Right kidney (tissue), 1 donor: ENCODE data around the gene TRPV4.
"Not testable (repeated sequence)": the region's sequence is repeated elsewhere in the genome, so short reads cannot be mapped to it uniquely, and the experiment has no call there.

Source experiments
- DNase-seq: peaks from one replicate; pipeline ENCODE4 v3.0.0-alpha.2; 2016

Gene TRPV4

DNA sequence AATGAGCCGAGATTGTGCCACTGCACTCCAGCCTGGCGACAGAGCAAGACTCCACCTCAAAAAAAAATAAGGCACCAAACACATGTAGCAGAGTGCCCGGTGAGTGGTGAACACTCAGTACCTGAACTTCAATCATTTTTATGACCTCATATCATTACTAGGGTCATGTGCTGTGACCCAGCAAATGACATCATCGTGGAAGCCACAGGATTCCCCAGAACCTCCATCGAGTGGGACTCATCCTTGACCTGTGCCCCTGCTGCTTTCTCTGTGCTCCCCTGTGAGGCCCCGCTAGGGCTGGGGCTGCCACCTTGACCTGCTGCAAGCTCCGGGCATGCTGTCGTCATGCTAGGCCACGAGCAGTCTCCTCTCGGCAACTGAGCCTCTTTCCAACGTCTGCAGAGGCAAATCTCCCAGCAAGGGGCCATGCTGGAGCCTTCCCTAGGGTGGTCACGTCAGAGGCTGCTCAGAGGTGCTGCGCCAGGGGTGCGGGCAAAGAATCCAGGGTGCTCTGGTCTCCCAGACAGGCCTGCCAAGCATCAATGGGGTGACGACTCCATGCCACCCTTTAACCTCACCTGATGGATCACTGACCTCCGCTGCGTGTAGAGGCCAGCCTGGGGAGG is 28.6 kb upstream of the TRPV4 start:
- DNase-seq, result no peak

- no peak for DNase-seq
Observed at GRCh38 chr12:109860977-109861376, 27.8 kb upstream of the TRPV4 start.

DNA sequence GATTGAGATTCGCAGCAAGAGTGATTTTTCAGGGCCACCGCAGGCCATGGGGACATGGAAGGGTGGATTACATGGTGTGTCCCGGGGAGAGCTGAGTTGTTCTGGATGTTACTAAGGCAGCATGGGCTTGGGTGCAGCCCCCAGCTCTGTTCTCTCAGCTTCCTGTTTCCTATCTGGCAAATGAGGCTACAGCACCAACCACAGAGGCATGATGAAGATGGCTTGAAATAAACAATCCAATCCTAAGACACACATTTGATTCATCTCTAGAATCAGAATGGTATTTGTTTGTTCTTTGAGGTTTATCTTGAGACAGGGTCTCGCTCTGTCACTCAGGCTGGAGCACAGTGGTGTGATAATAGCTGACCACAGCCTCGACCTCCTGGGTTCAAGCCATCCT is 25.6 kb upstream of the TRPV4 start:
- no peak for DNase-seq

DNA sequence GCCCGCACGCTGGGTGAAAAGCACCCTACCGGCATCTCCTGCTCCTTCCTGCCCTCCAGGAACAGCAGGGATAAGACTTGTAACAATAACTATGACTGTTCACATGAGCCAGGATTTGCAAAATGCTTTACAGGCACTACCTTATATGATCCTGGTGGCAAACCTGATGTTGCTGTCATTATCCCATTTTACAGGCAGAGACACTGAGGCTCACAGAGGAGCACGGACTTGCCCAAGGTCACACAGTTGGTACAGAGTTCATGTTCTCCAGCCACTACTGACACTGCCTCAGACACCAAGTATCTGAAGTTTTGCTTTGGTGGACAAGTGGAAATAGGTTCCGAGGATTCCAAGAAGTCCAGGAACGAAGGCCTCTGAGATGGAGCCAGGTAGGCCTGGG is 24.5 kb upstream of the TRPV4 start:
- no peak for DNase-seq

DNA sequence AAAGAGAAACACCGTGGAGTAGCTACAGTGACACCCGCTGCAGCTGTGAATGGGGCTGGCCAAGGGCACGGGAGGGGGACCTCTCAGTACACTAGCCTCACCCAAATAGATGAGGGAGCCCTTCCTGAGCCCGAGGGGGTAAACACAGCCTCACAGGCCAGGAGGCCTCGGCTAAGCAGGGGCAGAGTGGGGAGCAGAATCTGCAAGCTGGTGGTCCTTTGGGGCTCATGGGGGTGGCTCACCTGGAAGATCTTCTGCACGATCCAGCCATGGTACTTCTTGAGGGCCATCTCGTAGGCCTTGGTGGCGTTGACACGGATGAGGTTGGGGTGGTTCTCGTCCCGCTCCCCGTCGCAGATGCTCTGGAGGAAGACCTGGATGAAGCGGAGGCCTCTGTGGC is 22.2 kb upstream of the TRPV4 start:
- DNase-seq, result no peak

GRCh38 chr12:109850518-109850917 is 17.3 kb upstream of the TRPV4 start:
- not testable (repeated sequence) for DNase-seq

- no peak for DNase-seq
Observed at GRCh38 chr12:109847142-109847735, 14.0 kb upstream of the TRPV4 start.

GRCh38 chr12:109845824-109846205 is 12.6 kb upstream of the TRPV4 start:
- DNase-seq, result no peak

- DNase-seq, result peak; percentile 88
Observed at GRCh38 chr12:109844983-109845823, 12.0 kb upstream of the TRPV4 start.

DNA sequence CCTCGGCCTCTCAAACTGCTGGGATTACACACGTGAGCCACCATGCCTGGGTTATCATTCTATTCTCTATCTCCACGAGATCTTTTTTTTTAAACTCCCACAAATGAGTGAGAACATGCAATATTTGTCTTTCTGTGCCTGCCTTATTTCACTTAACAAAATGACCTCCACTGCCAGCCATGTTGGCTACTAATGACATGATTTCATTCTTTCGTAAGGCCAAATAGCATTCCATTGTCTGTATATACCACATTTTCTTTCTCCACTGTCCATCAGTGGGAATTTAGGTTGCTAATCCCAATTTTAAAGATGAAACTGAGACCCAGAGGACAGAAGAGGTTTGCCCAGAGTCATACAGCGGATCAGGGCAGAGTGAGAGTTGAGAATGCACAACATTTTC is 10.9 kb upstream of the TRPV4 start:
- DNase-seq, result no peak

DNA sequence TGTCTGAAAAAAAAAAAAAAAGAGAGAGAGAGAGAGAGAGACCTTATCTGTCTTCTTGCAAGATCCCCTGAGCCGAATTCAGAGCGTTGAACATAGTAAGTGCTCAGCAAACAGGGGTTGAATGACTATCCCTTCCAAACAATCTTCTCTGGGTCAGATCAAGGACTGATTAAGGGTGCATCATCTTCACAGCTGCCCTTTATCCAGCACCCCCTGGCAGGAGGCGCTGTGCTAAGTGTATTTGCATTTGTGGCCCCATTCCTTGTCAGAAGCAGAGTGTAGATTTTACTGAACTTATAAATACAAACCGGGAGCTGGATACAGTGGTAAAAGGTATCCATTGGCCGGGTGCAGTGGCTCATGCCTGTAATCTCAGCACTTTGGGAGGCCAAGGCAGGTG is 8.8 kb upstream of the TRPV4 start:
- DNase-seq, result no peak

DNA sequence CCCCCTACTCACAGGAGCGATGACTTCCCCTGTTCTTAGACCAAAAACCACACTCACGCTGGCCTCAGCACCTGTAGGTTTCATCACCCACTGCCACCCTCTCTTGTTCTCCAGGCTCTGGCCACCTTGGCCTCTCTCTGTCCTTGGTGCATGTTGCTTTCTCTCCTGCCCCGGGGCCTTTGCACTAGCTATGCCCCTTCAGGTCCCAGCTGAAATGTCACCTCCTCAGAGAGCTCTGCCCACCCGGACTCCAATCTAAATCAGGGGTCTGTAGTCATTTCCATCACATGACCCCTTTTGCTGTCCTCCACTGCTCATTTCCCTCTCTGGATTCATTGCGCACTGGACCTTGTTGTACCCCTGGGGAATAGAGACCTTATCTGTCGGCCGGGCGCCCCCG is 8.2 kb upstream of the TRPV4 start:
- no peak for DNase-seq

- no peak for DNase-seq
Observed at GRCh38 chr12:109840305-109841074, 7.3 kb upstream of the TRPV4 start.

DNA sequence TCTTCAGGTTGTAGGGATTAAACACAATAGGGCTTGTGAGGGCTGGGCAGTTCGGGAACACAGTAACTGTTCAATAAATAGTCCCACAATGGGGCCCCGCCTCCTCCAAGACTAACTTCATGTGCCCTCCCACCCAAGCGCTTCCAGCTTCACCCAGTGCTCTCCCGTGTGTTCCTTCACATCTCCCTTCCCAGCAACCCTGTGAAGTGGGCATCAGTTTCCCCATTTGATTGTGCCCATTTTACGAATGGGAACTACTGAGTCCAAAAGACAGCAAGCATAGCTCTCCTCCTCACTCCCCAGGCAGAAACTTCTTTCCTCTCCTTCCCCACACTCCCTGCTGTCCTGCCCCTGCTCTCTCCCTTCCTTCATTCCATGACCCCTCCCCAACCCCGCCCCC is 6.2 kb upstream of the TRPV4 start:
- no peak for DNase-seq

DNA sequence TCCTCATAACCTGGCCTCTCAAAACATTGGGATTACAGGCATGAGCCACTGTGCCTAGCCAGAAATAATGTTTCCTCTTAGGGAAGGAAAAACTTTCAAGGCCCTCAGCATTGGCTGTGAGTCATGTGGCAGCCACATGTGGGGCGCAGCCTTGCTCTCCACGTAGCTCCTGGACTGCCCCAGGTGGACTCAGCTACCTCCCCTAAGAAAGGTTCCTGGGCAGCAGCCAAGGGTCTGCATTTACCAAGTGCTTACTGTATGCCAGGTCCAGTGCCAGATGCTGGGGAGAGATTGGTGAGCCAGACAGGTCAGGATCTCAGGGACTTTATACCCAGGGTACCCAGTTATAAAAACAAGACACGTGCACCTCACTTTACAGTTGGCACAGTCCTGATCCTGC is 3.7 kb upstream of the TRPV4 start:
- DNase-seq, result no peak

DNA sequence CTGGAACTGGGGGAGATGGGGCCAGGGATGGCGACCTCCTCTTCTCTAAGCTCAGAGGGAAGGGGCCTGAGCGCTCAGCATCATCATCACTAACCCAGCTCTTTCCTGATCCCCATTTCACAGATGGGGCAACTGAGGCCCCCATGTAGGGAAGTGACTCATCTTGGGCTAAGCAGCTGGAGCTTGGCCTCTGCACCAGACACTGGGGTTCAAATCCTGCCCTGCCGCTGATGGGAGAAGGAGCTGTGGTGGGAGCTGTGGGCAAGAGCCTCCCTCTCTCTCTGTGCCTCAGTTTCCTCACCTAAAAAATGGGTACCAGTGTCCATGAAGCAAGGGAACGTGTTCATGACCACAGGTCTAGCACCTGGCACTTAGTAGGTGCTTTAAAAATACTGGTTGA is 2.6 kb upstream of the TRPV4 start:
- no peak for DNase-seq

- no peak for DNase-seq
Observed at GRCh38 chr12:109832541-109833306, 474 bp downstream of the TRPV4 start.

- no peak for DNase-seq
Observed at GRCh38 chr12:109831929-109832328, 1.3 kb downstream of the TRPV4 start.

DNA sequence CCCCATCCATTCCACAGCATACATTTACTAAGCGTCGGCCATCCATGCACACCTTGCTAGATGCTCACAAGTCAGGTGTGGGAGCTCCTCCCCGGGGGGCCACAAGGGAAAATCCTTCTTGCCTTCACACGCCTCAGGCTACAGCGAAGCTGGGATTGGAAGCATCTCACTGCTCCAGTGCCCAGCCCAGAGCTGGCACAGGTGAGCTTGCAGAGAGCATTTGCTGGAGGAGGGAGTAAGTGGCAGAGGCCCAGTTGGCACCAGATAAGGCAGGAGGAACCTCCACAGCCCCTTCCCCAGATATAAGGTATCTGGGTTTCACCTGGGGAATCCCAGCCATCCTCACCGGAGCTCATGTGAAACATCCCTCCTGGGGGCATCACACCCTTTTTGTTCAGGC is 1.8 kb downstream of the TRPV4 start:
- no peak for DNase-seq

GRCh38 chr12:109830718-109831117 is 2.5 kb downstream of the TRPV4 start:
- DNase-seq, result no peak

DNA sequence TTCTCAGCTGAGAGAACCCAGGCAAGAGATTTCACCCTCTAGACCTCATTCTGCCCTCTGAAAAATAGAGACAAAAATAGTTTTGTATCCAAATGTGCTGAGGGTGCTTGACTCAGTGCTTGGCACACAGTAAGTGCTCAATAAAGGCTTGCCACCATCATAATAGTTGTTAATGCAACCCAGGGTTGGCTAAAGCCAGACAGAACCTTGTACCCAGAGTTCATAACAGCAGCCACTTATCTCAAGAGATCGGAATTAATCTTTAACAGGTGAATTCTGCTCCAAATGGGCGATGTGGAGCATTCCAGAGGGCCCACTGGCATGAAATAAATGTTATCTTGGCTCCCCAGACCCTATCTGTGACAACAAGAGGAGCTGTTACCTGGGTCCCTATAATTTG is 2.9 kb downstream of the TRPV4 start:
- no peak for DNase-seq

DNA sequence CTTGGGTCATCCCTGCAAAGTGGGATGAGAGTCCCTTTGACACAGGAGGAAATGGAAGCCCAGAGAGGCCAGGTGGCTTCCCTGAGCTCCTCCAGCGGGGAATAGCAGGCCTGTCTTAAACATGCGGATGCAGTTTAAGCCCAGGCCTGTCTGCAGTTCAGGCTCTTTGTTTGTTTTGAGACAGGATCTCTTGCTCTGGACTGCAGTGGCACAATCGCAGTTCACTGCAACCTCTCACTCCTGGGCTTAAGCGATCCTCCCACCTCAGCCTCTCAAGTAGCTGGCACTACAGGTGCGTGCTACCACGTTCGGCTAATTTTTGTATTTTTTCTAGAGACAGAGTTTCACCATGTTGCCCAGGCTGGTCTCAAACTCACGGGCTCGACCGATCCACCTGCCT is 3.5 kb downstream of the TRPV4 start:
- DNase-seq, result no peak
